GM18511 (cell line): Measurements from ENCODE around the gene LY6G5C.
"Not testable (repeated sequence)": the region's sequence is repeated elsewhere in the genome, so short reads cannot be mapped to it uniquely, and the experiment has no call there.

Source experiments
- ATAC-seq: cut with Tn5 transposase; IDR thresholded peaks from one replicate; pipeline ENCODE4 v1.9.1; 2021; ENCODE audit warnings: mild to moderate bottlenecking, moderate library complexity; ENCODE audit not compliant: unreplicated experiment

LY6G5C gene

GRCh38 chr6:31715022-31715958 is 34.4 kb upstream of the LY6G5C start, which contains the start of gene LY6G6D:
TSS of gene LY6G6D (plus strand) at chr6:31715348. CDS start at chr6:31715356, 8 bp downstream.
- no peak for ATAC-seq

DNA sequence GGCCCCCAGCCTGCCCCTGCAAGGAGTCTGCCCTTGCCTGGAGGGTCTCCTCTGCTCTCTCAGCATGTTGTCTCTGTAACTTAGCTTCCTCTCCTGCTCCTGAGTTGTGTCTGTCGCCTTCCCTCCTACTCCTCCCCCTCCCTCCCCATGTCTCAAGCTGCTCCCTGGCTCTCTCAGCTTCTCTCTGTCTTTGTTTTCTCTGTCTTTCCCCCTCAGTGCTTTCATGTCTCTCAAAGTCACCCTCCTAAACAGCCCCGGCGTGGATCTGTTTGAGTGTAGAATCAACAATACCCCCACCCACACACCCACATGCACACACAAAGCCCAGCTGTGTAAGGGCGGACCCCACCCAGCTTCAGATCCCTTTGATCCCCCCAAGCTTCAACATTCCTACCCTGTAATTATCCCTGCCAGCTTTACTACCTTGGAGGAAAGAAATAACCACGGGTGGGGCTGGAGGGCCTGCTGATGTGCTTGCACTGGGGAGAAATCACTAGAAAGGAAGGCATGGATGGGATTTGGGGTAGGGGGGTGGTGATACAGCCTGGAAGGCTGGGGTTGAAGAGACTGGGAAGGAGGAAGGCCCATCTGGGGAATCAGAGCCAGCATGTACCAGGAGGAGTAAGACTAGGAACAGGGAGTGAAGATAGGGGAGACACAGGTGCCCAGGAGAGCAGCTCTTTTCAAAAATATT is 33.3 kb upstream of the LY6G5C start:
- no peak for ATAC-seq

GRCh38 chr6:31713465-31713864 is 32.6 kb upstream of the LY6G5C start:
- no peak for ATAC-seq

- ATAC-seq: no peak
Measured at GRCh38 chr6:31712296-31712695, 31.4 kb upstream of the LY6G5C start.

- no peak for ATAC-seq
Measured at GRCh38 chr6:31711233-31711632, 30.4 kb upstream of the LY6G5C start.

- ATAC-seq: no peak
Measured at GRCh38 chr6:31710523-31711219, 29.8 kb upstream of the LY6G5C start.

- not testable (repeated sequence) for ATAC-seq
Measured at GRCh38 chr6:31709157-31709556, 28.3 kb upstream of the LY6G5C start.

- ATAC-seq: no peak
Measured at GRCh38 chr6:31708224-31708623, 27.4 kb upstream of the LY6G5C start.

- no peak for ATAC-seq
Measured at GRCh38 chr6:31707701-31708100, 26.8 kb upstream of the LY6G5C start.

- no peak for ATAC-seq
Measured at GRCh38 chr6:31706599-31706998, 25.7 kb upstream of the LY6G5C start, which contains the start of gene LY6G6F. TSS of gene LY6G6F (plus strand) at chr6:31706866. CDS start at chr6:31706907, 41 bp downstream.

GRCh38 chr6:31705931-31706330 is 25.1 kb upstream of the LY6G5C start:
- no peak for ATAC-seq

GRCh38 chr6:31702819-31703716 is 22.2 kb upstream of the LY6G5C start, which contains the start of gene ABHD16A:
TSS of gene ABHD16A (minus strand) at chr6:31703324. CDS start at chr6:31703281, 43 bp downstream.
- peak; percentile 89 for ATAC-seq

- ATAC-seq: no peak
Measured at GRCh38 chr6:31702405-31702818, 21.5 kb upstream of the LY6G5C start.

GRCh38 chr6:31701666-31702404 is 21.0 kb upstream of the LY6G5C start:
- ATAC-seq: no peak

GRCh38 chr6:31700740-31701401 is 20.0 kb upstream of the LY6G5C start:
- ATAC-seq: no peak

- no peak for ATAC-seq
Measured at GRCh38 chr6:31697555-31697954, 16.7 kb upstream of the LY6G5C start.

DNA sequence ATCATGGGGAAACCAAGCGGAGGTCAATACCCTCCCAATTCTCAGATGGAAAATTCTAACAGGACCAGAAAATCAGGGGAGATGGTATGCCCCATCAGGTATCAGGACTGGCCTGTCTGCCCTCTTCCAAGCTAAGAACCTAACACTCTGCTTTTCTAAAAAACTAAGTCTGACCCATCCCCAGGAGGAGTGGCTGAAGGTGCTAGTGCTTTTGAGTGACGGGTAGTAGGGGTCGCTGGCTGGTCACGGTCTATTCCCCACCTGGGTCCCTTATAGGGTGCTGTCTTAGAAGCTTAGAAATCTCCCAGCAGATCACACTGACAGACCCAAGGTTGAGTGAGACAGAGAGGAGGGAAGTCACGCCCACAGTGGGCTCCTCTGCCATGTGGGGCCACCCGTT is 12.7 kb upstream of the LY6G5C start:
- no peak for ATAC-seq

- ATAC-seq: no peak
Measured at GRCh38 chr6:31692886-31693285, 12.0 kb upstream of the LY6G5C start.

- no peak for ATAC-seq
Measured at GRCh38 chr6:31692353-31692752, 11.5 kb upstream of the LY6G5C start.
